Right lobe of liver (tissue), 6 donors: ENCODE measurements around the gene NDUFS2. TPM values are rescaled to one million over a fixed set of nuclear protein-coding genes. Genes with fewer than 3 reads are reported as not detected.

ENCODE experiments used
- ATAC-seq, 4 donors: fragments of 200-7000 bp; cut with Tn5 transposase; one replicate each; pipeline ENCODE4 v1.9.1; 2020; ENCODE audit warnings: mild to moderate bottlenecking in 4 of 4, moderate library complexity in 4 of 4
- DNase-seq, 3 donors: peaks; one replicate each; pipeline ENCODE4 v3.0.0-alpha.2; 2020
- H3K27ac ChIP-seq, 3 donors: fragments of 200-600 bp; one replicate each; pipeline ENCODE4 v1.8.0; 2022
- H3K27me3 ChIP-seq, 2 donors: fragments of 200-600 bp; one replicate each; pipeline ENCODE4 v1.8.0; 2022
- H3K36me3 ChIP-seq, 4 donors: fragments of 200-600 bp; sonication (generic) in 1 of 4; one replicate each; pipeline versions ENCODE4 v1.5.1 to v1.8.0; 2017 to 2022; ENCODE audit warnings: control low read depth in 1 of 4
- H3K4me1 ChIP-seq, 4 donors: fragments of 200-600 bp; sonication (generic) in 1 of 4; one replicate each; pipeline versions ENCODE4 v1.5.1 to v1.8.0; 2017 to 2022; ENCODE audit warnings: control low read depth in 1 of 4
- H3K4me3 ChIP-seq, 3 donors: fragments of 200-600 bp; one replicate each; pipeline ENCODE4 v1.8.0; 2022
- H3K9me3 ChIP-seq, 4 donors: fragments of 200-600 bp; sonication (generic) in 1 of 4; one replicate each; pipeline versions ENCODE4 v1.5.1 to v1.8.0; 2017 to 2022; ENCODE audit warnings: control low read depth in 1 of 4
- CTCF ChIP-seq, 4 donors: fragments of 200-600 bp in 3 of 4; fragments of 450-650 bp in 1 of 4; IDR thresholded peaks; one replicate each; pipeline versions ENCODE4 v1.5.1 to v1.8.0; 2016 to 2022; ENCODE audit warnings: antibody characterized with exemption in 4 of 4, mild to moderate bottlenecking in 2 of 4
- POLR2A ChIP-seq: fragments of 450-650 bp; IDR thresholded peaks from one replicate; pipeline ENCODE4 v1.6.1; 2017; ENCODE audit warnings: antibody characterized with exemption, mild to moderate bottlenecking
- WGBS: methylation state at CpG from one replicate; pipeline ENCODE4 v1.1.6; 2018; ENCODE audit warnings: low coverage, low lambda C conversion rate; ENCODE audit not compliant: insufficient coverage; ENCODE audit errors: missing lambda C conversion rate; 5-methylcytosine and 5-hydroxymethylcytosine counted together
- intact Hi-C, 2 donors: fragments of 100-400 bp; cut with DNase I; formaldehyde crosslinking; loops; one replicate each; pipeline versions ENCODE4 v1.11.2 to v1.14.1; 2022
- total RNA-seq, 6 experiments: library from RNA; depleted of rRNA in 2 of 6; stranded (reverse); fragments of >200 nt in 2 of 6; fragmentation: NEBNext Ultra II Directional in 3 of 6; extraction: Animal tissue kit (Norgen Biotek cat#: 25700) in 3 of 6; gene quantifications; one replicate each; pipeline versions ENCODE4 v1.1.0 to v1.2.4, GENCODE V29; 2016 to 2023
- donor health status: DM: no; HTN: yes; CAD: no.
- donor health status: DM: no; HTN: no; CAD: no.
- donor health status: DM: no; HTN: no; CAD: no.
- donor health status: DM: no; HTN: yes; CAD: no.
- donor health status: DM: no; HTN: yes; CAD: no.

The NDUFS2 gene
- total RNA-seq, 6 experiments from 2014 or later, result 91.1 to 157 (median 107) TPM

- DNase-seq (peak; percentile 93 to 94 (median 94)), ATAC-seq (peak; percentile 95 to 97 (median 96))
- TF ChIP-seq POLR2A (peak; percentile 81), CTCF (IDR thresholded peaks at IDR 0.05) (peak; percentile 23 to 48 (median 34))
- Histone ChIP-seq H3K4me3 (peak within 1 kb of the TSS; percentile 72 to 93 (median 73)), H3K4me1 (peaks cover 0 to 24% (median 7%) of the 10 kb centered on the region in 4 donors), H3K9me3 (no peaks in the 10 kb centered on the region), H3K27me3 (no peaks in the 10 kb centered on the region), H3K36me3 (peaks cover 0 to 22% (median 6%) of the 10 kb centered on the region in 4 donors), H3K27ac (peak within 1 kb of the TSS; percentile 71 to 86 (median 80))
- 3% methylated on average over 35 of the region's 50 CpGs for WGBS
- intact Hi-C loops, result no loop called here
Observed at GRCh38 chr1:161177112-161177935, 24.8 kb upstream of the NDUFS2 start, which contains the start of gene B4GALT3. TSS of gene B4GALT3 (minus strand) at chr1:161177507. CDS start at chr1:161176060, 1,447 bp downstream.

- intact Hi-C loops, result no loop called here
- Histone ChIP-seq H3K36me3 (peaks cover 0 to 22% (median 6%) of the 10 kb centered on the region in 4 donors), H3K27me3 (no peaks in the 10 kb centered on the region), H3K9me3 (no peaks in the 10 kb centered on the region), H3K27ac (peak overlapping the region; percentile 71 to 86 (median 80)), H3K4me1 (peaks cover 0 to 22% (median 4%) of the 10 kb centered on the region in 4 donors), H3K4me3 (peak overlapping the region in 2 of 3 donors; percentile 72 to 93)
- WGBS, result 21% methylated on average over 9 of the region's 9 CpGs
- peak in 1 of 4 donors; percentile 1 for ATAC-seq
- TF ChIP-seq CTCF (IDR thresholded peaks at IDR 0.05) (no peak), POLR2A (no peak)
- DNase-seq, result no peak
Observed at GRCh38 chr1:161177936-161178244, 24.3 kb upstream of the NDUFS2 start.

GRCh38 chr1:161179698-161180097 is 22.5 kb upstream of the NDUFS2 start:
- DNase-seq (peak in 1 of 3 donors; percentile 1), ATAC-seq (no peak)
- WGBS, result 100% methylated on average over 3 of the region's 3 CpGs
- no peak overlapping the region for H3K27ac ChIP-seq
- H3K36me3 ChIP-seq, result peaks cover 0 to 5% (median 1%) of the 10 kb centered on the region in 4 donors
- intact Hi-C loops, result no loop called here
- peaks cover 0 to 18% (median 2%) of the 10 kb centered on the region in 4 donors for H3K4me1 ChIP-seq
- no peak for TF ChIP-seq POLR2A
- TF ChIP-seq CTCF (IDR thresholded peaks at IDR 0.05), result no peak
- no peaks in the 10 kb centered on the region for H3K9me3 ChIP-seq
- no peaks in the 10 kb centered on the region for H3K27me3 ChIP-seq
- no peak overlapping the region for H3K4me3 ChIP-seq

- Histone ChIP-seq H3K27me3 (no peaks in the 10 kb centered on the region), H3K9me3 (no peaks in the 10 kb centered on the region), H3K4me1 (peaks cover 0 to 18% (median 2%) of the 10 kb centered on the region in 4 donors), H3K27ac (no peak overlapping the region), H3K36me3 (no peaks in the 10 kb centered on the region), H3K4me3 (no peak overlapping the region)
- intact Hi-C loops, result no loop called here
- TF ChIP-seq CTCF (IDR thresholded peaks at IDR 0.05) (peak in 3 of 4 donors; percentile 21 to 40 (median 40)), POLR2A (no peak)
- DNase-seq (no peak), ATAC-seq (no peak)
- WGBS, result 36% methylated on average over 1 of the region's 1 CpG
Observed at GRCh38 chr1:161180639-161181038, 21.5 kb upstream of the NDUFS2 start.
